ENCODE measurements around the gene PTBP3.

Gene PTBP3

GRCh38 chr9:112379177-112380101, 46.0 kb upstream of the PTBP3 start (continued):
- TF ChIP-seq ZNF26 (tag by site-specific recombination; IDR thresholded peaks at IDR 0.05) = no peak
- TF ChIP-seq TRIM28 (IDR thresholded peaks at IDR 0.05; ENCODE audit: borderline replicate concordance, low read length) = no peak; the same call in 1 of the 2 replicates
- TF ChIP-seq HOXC10 (CRISPR knock-in tag; IDR thresholded peaks at IDR 0.05) = no peak
- no peak; the same call in none of the 2 replicates for TF ChIP-seq ZXDB (tag by site-specific recombination; IDR thresholded peaks at IDR 0.05)
- TF ChIP-seq ZNF488 (tag by site-specific recombination; IDR thresholded peaks at IDR 0.05) = no peak
- TF ChIP-seq ZNF473 (tag by site-specific recombination; IDR thresholded peaks at IDR 0.05) = no peak
- no peak for TF ChIP-seq ZNF555 (tag by site-specific recombination; conservative IDR thresholded peaks at IDR 0.05)
- TF ChIP-seq ZNF169 (tag by site-specific recombination; IDR thresholded peaks at IDR 0.05) = no peak
- peak; percentile 42; the same call in 1 of the 2 replicates for TF ChIP-seq ZNF600 (tag by site-specific recombination; IDR thresholded peaks at IDR 0.05)
- TF ChIP-seq ZNF777 (tag by site-specific recombination; IDR thresholded peaks at IDR 0.05; ENCODE audit: borderline replicate concordance) = peak; percentile 50; the same call in 1 of the 2 replicates
- no peak for TF ChIP-seq ZNF362 (tag by site-specific recombination; IDR thresholded peaks at IDR 0.05)
- peak; percentile 48 for TF ChIP-seq FEZF1 (tag by site-specific recombination; IDR thresholded peaks at IDR 0.05)
- TF ChIP-seq ZNF239 (tag by site-specific recombination; IDR thresholded peaks at IDR 0.05) = no peak
- TF ChIP-seq PRDM6 (tag by site-specific recombination; IDR thresholded peaks at IDR 0.05) = no peak
- TF ChIP-seq ZSCAN23 (tag by site-specific recombination; IDR thresholded peaks at IDR 0.05) = no peak; the same call in 1 of the 2 replicates
- no peak for TF ChIP-seq ZNF148 (tag by site-specific recombination; IDR thresholded peaks at IDR 0.05; ENCODE audit: borderline replicate concordance)
- TF ChIP-seq ZNF654 (tag by site-specific recombination; IDR thresholded peaks at IDR 0.05; ENCODE audit: low read depth) = no peak
- TF ChIP-seq ZNF2 (tag by site-specific recombination; IDR thresholded peaks at IDR 0.05) = peak; percentile 34; the same call in 1 of the 2 replicates
- peak; percentile 84 for TF ChIP-seq ZBTB48 (tag by site-specific recombination; IDR thresholded peaks at IDR 0.05)
- no peak for TF ChIP-seq PBX3 (CRISPR knock-in tag; IDR thresholded peaks at IDR 0.05)
- no peak for TF ChIP-seq GLI4 (tag by site-specific recombination; IDR thresholded peaks at IDR 0.05)
- no peak for TF ChIP-seq ZNF544 (tag by site-specific recombination; IDR thresholded peaks at IDR 0.05)
- peak; percentile 92 for TF ChIP-seq ZBTB8A (tag by site-specific recombination; IDR thresholded peaks at IDR 0.05)
- no peak for TF ChIP-seq ZNF76 (tag by site-specific recombination; IDR thresholded peaks at IDR 0.05; ENCODE audit: borderline replicate concordance, low read depth)
- TF ChIP-seq ZNF658 (tag by site-specific recombination; IDR thresholded peaks at IDR 0.05) = no peak
- TF ChIP-seq CTCF (tag by site-specific recombination; IDR thresholded peaks at IDR 0.05) = no peak
- TF ChIP-seq ZNF416 (tag by site-specific recombination; IDR thresholded peaks at IDR 0.05) = no peak
- TF ChIP-seq ZNF140 (tag by site-specific recombination; IDR thresholded peaks at IDR 0.05) = no peak
- no peak for TF ChIP-seq KLF16 (tag by site-specific recombination; IDR thresholded peaks at IDR 0.05)
- no peak for TF ChIP-seq ZNF747 (tag by site-specific recombination; IDR thresholded peaks at IDR 0.05)
